Gastrocnemius medialis (tissue), 4 donors: Measurements from ENCODE around the gene ACP2. TPM values are rescaled to one million over a fixed set of nuclear protein-coding genes. Genes with fewer than 3 reads are reported as not detected.

Source experiments
- ATAC-seq, 2 donors: fragments of 150-250 bp; one replicate each; pipeline ENCODE4 v1.9.1; 2016
- DNase-seq, 2 donors: peaks; one replicate each; pipeline ENCODE4 v3.0.0-alpha.2; 2019
- H3K27ac ChIP-seq, 4 donors: fragments of 200-600 bp; sonication (generic); 1 replicate in 1 of 4; 2 replicates in 3 of 4; pipeline ENCODE4 v1.5.1; 2016 to 2018; ENCODE audit warnings: mild to moderate bottlenecking in 2 of 4, moderate library complexity in 1 of 4
- H3K27me3 ChIP-seq, 3 donors: fragments of 200-600 bp; sonication (generic) in 2 of 3; 1 replicate in 1 of 3; 2 replicates in 2 of 3; pipeline versions ENCODE4 v1.5.1 to v1.6.0; 2016 to 2019; ENCODE audit warnings: mild to moderate bottlenecking in 1 of 3, moderate library complexity in 1 of 3
- H3K36me3 ChIP-seq, 2 donors: fragments of 200-600 bp; sonication (generic) in 1 of 2; one replicate each; pipeline ENCODE4 v1.5.1; 2017 to 2018
- H3K4me1 ChIP-seq, 2 donors: fragments of 200-600 bp; sonication (generic) in 1 of 2; one replicate each; pipeline ENCODE4 v1.5.1; 2016 to 2017; ENCODE audit warnings: mild to moderate bottlenecking in 2 of 2
- H3K4me3 ChIP-seq, 4 donors: fragments of 200-600 bp; sonication (generic) in 3 of 4; 1 replicate in 1 of 4; 2 replicates in 3 of 4; pipeline ENCODE4 v1.5.1; 2016 to 2019; ENCODE audit warnings: mild to moderate bottlenecking in 2 of 4
- H3K9me3 ChIP-seq, 3 donors: fragments of 200-600 bp; sonication (generic) in 2 of 3; 1 replicate in 1 of 3; 2 replicates in 2 of 3; pipeline ENCODE4 v1.5.1; 2016 to 2019
- CTCF ChIP-seq, 5 experiments: fragments of 450-650 bp in 3 of 5; fragments of 200-600 bp in 2 of 5; sonication (generic) in 2 of 5; IDR thresholded peaks in 4 of 5; conservative IDR thresholded peaks in 1 of 5; 1 replicate in 4 of 5; 2 replicates in 1 of 5; pipeline ENCODE4 v1.5.1; 2016 to 2019; ENCODE audit warnings: antibody characterized with exemption in 5 of 5, mild to moderate bottlenecking in 3 of 5, moderate library complexity in 3 of 5
- POLR2A ChIP-seq, 2 donors: fragments of 450-650 bp; IDR thresholded peaks; one replicate each; pipeline ENCODE4 v1.6.1; 2017; ENCODE audit warnings: antibody characterized with exemption in 2 of 2, mild to moderate bottlenecking in 2 of 2, moderate library complexity in 2 of 2
- in situ Hi-C, 4 donors: fragments of 200-750 bp; cut with MboI; loops; one replicate each; pipeline versions ENCODE4 v1.15.0 to v1.8.0; 2017; ENCODE audit warnings: low sequenced_read_pairs in 4 of 4
- intact Hi-C: fragments of 100-400 bp; cut with DNase I; formaldehyde crosslinking; loops from one replicate; pipeline ENCODE4 v1.15.1; 2023; ENCODE audit warnings: low total_unique reads
- total RNA-seq, 4 donors: library from RNA; depleted of rRNA; stranded (reverse); fragments of >200 nt; gene quantifications; one replicate each; pipeline versions ENCODE4 v1.1.0 to v1.2.3, GENCODE V29; 2016

Gene ACP2
- total RNA-seq: 10 to 100 TPM; 12.4 to 36.2 (median 27.9) TPM

- intact Hi-C loops: loop anchor here (1.0 to 10.0 kb wide), 6 partner anchors 20 to 334 kb away; partner anchors contain the start of genes ARFGAP2, DDB2, LRP4 and PACSIN3
- DNase-seq (peak; percentile 83 to 88), ATAC-seq (peak; percentile 95 to 97)
- no peaks in the 10 kb centered on the region for H3K9me3 ChIP-seq
- TF ChIP-seq POLR2A (IDR thresholded peaks at IDR 0.05): peak; percentile 46 to 49
- TF ChIP-seq CTCF (IDR thresholded peaks at IDR 0.05 in 4 of 5, conservative IDR thresholded peaks at IDR 0.05 in 1 of 5): peak in 4 of 5 experiments; percentile 17 to 36 (median 32)
- no peaks in the 10 kb centered on the region for H3K27me3 ChIP-seq
- peaks cover 0 to 29% of the 10 kb centered on the region in 2 donors for H3K36me3 ChIP-seq
- H3K27ac ChIP-seq: peak within 1 kb of the TSS; percentile 84 to 97 (median 94)
- peaks cover 21 to 30% of the 10 kb centered on the region in 2 donors for H3K4me1 ChIP-seq
- in situ Hi-C loops: loop anchor here in 2 of 4 donors (25.0 kb wide), 1 partner anchor 113 kb away; the partner anchor contains the start of gene MYBPC3 (in 2 of the 2)
- H3K4me3 ChIP-seq: peak within 1 kb of the TSS; percentile 79 to 96 (median 92)
These were observed at the start of gene ACP2 for GRCh38 chr11:47248664-47249377. Gene ACP2, minus strand, starts transcription at chr11:47248814. Its CDS starts 25 bp downstream, at chr11:47248789.

DNA sequence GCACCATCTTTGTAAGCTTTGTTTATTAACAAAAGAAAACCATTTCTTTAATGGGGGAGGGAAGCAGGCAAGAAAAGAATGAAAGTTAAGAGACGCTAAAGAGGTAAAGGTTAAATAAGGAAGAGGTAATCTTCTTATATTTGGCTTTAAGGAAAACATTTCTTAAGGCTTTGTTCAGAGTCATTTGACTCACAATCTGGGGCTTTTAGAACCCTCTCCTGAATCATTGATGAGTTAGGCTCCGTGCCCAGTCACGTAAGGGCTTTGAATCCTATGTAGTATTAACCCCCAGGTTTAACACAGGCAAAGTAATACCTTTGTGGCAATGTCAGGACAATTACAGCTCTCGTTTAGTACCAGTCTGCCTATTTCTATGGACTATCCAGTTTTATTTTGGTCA lies 47.4 kb upstream of the ACP2 start:
- Histone ChIP-seq H3K4me3 (no peak overlapping the region), H3K4me1 (no peaks in the 10 kb centered on the region), H3K9me3 (peaks cover 0 to 5% (median 0%) of the 10 kb centered on the region in 3 donors), H3K36me3 (peaks cover 0 to 91% of the 10 kb centered on the region in 2 donors), H3K27ac (no peak overlapping the region), H3K27me3 (no peaks in the 10 kb centered on the region)
- ATAC-seq (no peak), DNase-seq (no peak)
- no peak for TF ChIP-seq POLR2A (IDR thresholded peaks at IDR 0.05)
- intact Hi-C loops: no loop called here
- in situ Hi-C loops: no loop called here

DNA sequence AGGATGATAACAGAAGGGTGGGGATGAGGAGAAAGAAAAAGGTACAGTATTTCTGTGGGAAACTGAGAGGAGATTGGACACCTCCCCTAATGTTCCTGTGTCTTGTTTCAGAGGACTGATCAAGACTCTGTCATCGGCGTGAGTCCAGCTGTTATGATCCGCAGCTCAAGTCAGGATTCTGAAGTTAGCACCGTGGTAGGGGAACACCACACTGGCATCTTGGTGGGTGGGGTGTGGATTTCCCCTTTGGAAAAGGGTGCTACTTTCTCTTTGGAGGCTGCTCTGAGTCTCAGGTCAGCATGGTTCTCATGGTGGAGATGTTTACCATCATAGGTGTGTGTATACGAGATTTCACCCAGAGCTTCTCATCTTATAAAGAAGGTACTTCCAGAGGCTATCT lies 46.8 kb upstream of the ACP2 start:
- H3K9me3 ChIP-seq: peaks cover 0 to 5% (median 0%) of the 10 kb centered on the region in 3 donors
- ATAC-seq (no peak), DNase-seq (no peak)
- H3K27ac ChIP-seq: no peak overlapping the region
- peaks cover 0 to 94% of the 10 kb centered on the region in 2 donors for H3K36me3 ChIP-seq
- TF ChIP-seq POLR2A (IDR thresholded peaks at IDR 0.05) (no peak), CTCF (IDR thresholded peaks at IDR 0.05 in 4 of 5, conservative IDR thresholded peaks at IDR 0.05 in 1 of 5) (no peak)
- H3K27me3 ChIP-seq: no peaks in the 10 kb centered on the region
- intact Hi-C loops: no loop called here
- in situ Hi-C loops: no loop called here
- no peaks in the 10 kb centered on the region for H3K4me1 ChIP-seq
- H3K4me3 ChIP-seq: no peak overlapping the region

DNA sequence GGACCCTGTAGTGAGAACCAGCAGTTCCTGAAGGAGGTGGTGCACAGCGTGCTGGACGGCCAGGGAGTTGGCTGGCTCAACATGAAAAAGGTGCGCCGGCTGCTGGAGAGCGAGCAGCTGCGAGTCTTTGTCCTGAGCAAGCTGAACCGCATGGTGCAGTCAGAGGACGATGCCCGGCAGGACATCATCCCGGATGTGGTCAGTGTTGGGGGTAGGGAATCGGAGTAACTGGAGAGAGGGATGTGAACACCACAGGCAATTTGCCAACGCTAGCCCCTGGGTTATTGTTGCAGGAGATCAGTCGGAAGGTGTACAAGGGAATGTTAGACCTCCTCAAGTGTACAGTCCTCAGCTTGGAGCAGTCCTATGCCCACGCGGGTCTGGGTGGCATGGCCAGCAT lies 41.2 kb upstream of the ACP2 start:
- ATAC-seq (no peak), DNase-seq (no peak)
- peaks cover 14 to 15% of the 10 kb centered on the region in 2 donors for H3K4me1 ChIP-seq
- no peaks in the 10 kb centered on the region for H3K9me3 ChIP-seq
- TF ChIP-seq CTCF (IDR thresholded peaks at IDR 0.05 in 4 of 5, conservative IDR thresholded peaks at IDR 0.05 in 1 of 5) (no peak), POLR2A (IDR thresholded peaks at IDR 0.05) (no peak)
- no peaks in the 10 kb centered on the region for H3K27me3 ChIP-seq
- H3K27ac ChIP-seq: no peak overlapping the region
- peaks cover 0 to 88% of the 10 kb centered on the region in 2 donors for H3K36me3 ChIP-seq
- intact Hi-C loops (no loop called here), in situ Hi-C loops (no loop called here)
- H3K4me3 ChIP-seq: no peak overlapping the region

DNA sequence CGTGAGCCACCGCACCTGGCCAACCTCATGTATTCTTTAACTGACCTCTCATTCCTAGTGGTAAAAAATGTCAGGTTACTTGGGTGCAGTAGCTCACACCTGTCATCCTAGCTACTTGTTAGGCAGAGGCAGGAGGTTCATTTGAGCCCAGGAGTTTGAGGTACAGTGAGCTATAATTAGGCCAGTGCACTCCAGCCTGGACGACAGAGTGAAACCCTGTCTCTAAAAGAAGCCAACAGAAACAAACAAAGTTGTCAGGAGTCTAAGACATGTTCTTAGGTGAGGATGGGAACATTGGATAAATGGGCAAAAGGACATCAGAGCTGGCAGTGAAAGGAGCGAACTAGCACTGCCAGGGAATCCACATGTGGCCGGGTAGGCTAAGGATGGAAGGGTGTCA lies 39.5 kb upstream of the ACP2 start:
- Histone ChIP-seq H3K36me3 (peaks cover 3 to 88% of the 10 kb centered on the region in 2 donors), H3K9me3 (no peaks in the 10 kb centered on the region), H3K27ac (peak overlapping the region; percentile 63 to 84 (median 75)), H3K4me1 (peaks cover 14 to 15% of the 10 kb centered on the region in 2 donors), H3K27me3 (no peaks in the 10 kb centered on the region), H3K4me3 (no peak overlapping the region)
- ATAC-seq (peak; percentile 89 to 95), DNase-seq (peak; percentile 63 to 76)
- in situ Hi-C loops (no loop called here), intact Hi-C loops (no loop called here)
- TF ChIP-seq POLR2A (IDR thresholded peaks at IDR 0.05) (no peak), CTCF (IDR thresholded peaks at IDR 0.05 in 4 of 5, conservative IDR thresholded peaks at IDR 0.05 in 1 of 5) (no peak)
